DND-41 (cell line): ENCODE results near the gene PHLPP1.

Experiments
- ATAC-seq: fragments of 200-7000 bp; cut with Tn5 transposase; 3 replicates; pipeline ENCODE4 v1.9.1; 2021; ENCODE audit warnings: low read depth; ENCODE audit not compliant: insufficient read depth
- DNase-seq: peaks from one replicate; pipeline ENCODE4 v3.0.0-alpha.2; 2020
- H2AFZ ChIP-seq: 2 replicates; pipeline ENCODE4 v1.6.0; 2012; ENCODE audit warnings: low read depth, low read length
- H3K27ac ChIP-seq: 2 replicates; pipeline ENCODE4 v1.5.1; 2012; ENCODE audit warnings: low read length, inconsistent platforms
- H3K27me3 ChIP-seq: fragments of 200-600 bp; sonication (generic); 2 replicates; pipeline ENCODE4 v1.6.0; 2012; ENCODE audit warnings: low read length, mild to moderate bottlenecking, inconsistent platforms; ENCODE audit not compliant: insufficient read depth, poor library complexity
- H3K36me3 ChIP-seq: 2 replicates; pipeline ENCODE4 v1.5.1; 2012; ENCODE audit warnings: low read length, inconsistent platforms; ENCODE audit not compliant: insufficient read depth
- H3K4me1 ChIP-seq: 2 replicates; pipeline ENCODE4 v1.5.1; 2012; ENCODE audit warnings: mild to moderate bottlenecking, low read length; ENCODE audit not compliant: insufficient read depth
- H3K4me2 ChIP-seq: 2 replicates; pipeline ENCODE4 v1.6.0; 2012; ENCODE audit warnings: mild to moderate bottlenecking, moderate library complexity, low read length, inconsistent platforms; ENCODE audit not compliant: insufficient read depth
- H3K4me3 ChIP-seq, 2 experiments: fragments of 200-600 bp in 1 of 2; shearing (Covaris generic) in 1 of 2; 2 replicates each; pipeline ENCODE4 v1.5.1; 2012 to 2016; ENCODE audit warnings: inconsistent platforms in 2 of 2, low read length in 2 of 2, mild to moderate bottlenecking in 2 of 2, low read depth in 1 of 2, moderate library complexity in 1 of 2
- H3K79me2 ChIP-seq: 2 replicates; pipeline ENCODE4 v1.6.0; 2012; ENCODE audit warnings: low read length, inconsistent platforms; ENCODE audit not compliant: insufficient read depth
- H3K9ac ChIP-seq: 2 replicates; pipeline ENCODE4 v1.6.0; 2012; ENCODE audit warnings: low read depth, mild to moderate bottlenecking, inconsistent platforms, low read length, moderate library complexity
- H3K9me3 ChIP-seq: 2 replicates; pipeline ENCODE4 v1.5.1; 2012; ENCODE audit warnings: low read length, moderate library complexity, mild to moderate bottlenecking, inconsistent platforms; ENCODE audit not compliant: insufficient read depth, severe bottlenecking
- H4K20me1 ChIP-seq: 2 replicates; pipeline ENCODE4 v1.6.0; 2012; ENCODE audit warnings: low read length; ENCODE audit not compliant: insufficient read depth
- CTCF ChIP-seq: IDR thresholded peaks from 2 replicates; pipeline ENCODE4 v1.5.1; 2012; ENCODE audit warnings: borderline replicate concordance, low read length, moderate library complexity, mild to moderate bottlenecking; ENCODE audit not compliant: poor library complexity, severe bottlenecking; ENCODE audit errors: extremely low read depth
- EZH2 ChIP-seq: IDR thresholded peaks from 3 replicates; pipeline ENCODE4 v1.6.1; 2012; ENCODE audit warnings: borderline replicate concordance, low read depth, mild to moderate bottlenecking, moderate library complexity, low read length, inconsistent platforms; ENCODE audit not compliant: severe bottlenecking

PHLPP1 gene

GRCh38 chr18:62755454-62755853 lies 40.1 kb downstream of the PHLPP1 start:
- Histone ChIP-seq H3K9ac (no peak overlapping the region), H3K9me3 (no peaks in the 10 kb centered on the region), H4K20me1 (no peaks in the 10 kb centered on the region), H3K27me3 (no peaks in the 10 kb centered on the region), H3K4me2 (no peak overlapping the region), H3K27ac (no peak overlapping the region), H2AFZ (no peak overlapping the region), H3K79me2 (peaks cover 6% of the 10 kb centered on the region; the same call in 1 of the 2 replicates), H3K36me3 (no peaks in the 10 kb centered on the region), H3K4me1 (peaks cover 15% of the 10 kb centered on the region), H3K4me3 (no peak overlapping the region)
- TF ChIP-seq CTCF (no peak), EZH2 (no peak)
- no peak for DNase-seq
- no peak for ATAC-seq

- peaks cover 4% of the 10 kb centered on the region; the same call in 1 of the 2 replicates for H3K79me2 ChIP-seq
- peaks cover 12% of the 10 kb centered on the region for H3K4me1 ChIP-seq
- DNase-seq (no peak), ATAC-seq (no peak)
- H4K20me1 ChIP-seq = no peaks in the 10 kb centered on the region
- no peak overlapping the region for H3K27ac ChIP-seq
- no peak overlapping the region for H2AFZ ChIP-seq
- H3K9ac ChIP-seq = no peak overlapping the region
- H3K27me3 ChIP-seq = no peaks in the 10 kb centered on the region
- no peak overlapping the region for H3K4me2 ChIP-seq
- no peak for TF ChIP-seq CTCF
- TF ChIP-seq EZH2 = no peak
- H3K9me3 ChIP-seq = no peaks in the 10 kb centered on the region
- no peak overlapping the region for H3K4me3 ChIP-seq
- H3K36me3 ChIP-seq = no peaks in the 10 kb centered on the region
Observed at GRCh38 chr18:62755946-62756345, 40.6 kb downstream of the PHLPP1 start.

- Histone ChIP-seq H3K9me3 (no peaks in the 10 kb centered on the region), H3K79me2 (no peaks in the 10 kb centered on the region)
Observed at GRCh38 chr18:62757399-62758010, 42.2 kb downstream of the PHLPP1 start.

GRCh38 chr18:62758591-62758990 lies 43.2 kb downstream of the PHLPP1 start:
- no peak for TF ChIP-seq EZH2
- TF ChIP-seq CTCF = no peak
- Histone ChIP-seq H3K9ac (no peak overlapping the region), H3K4me1 (no peaks in the 10 kb centered on the region), H3K36me3 (no peaks in the 10 kb centered on the region), H2AFZ (no peak overlapping the region), H3K79me2 (no peaks in the 10 kb centered on the region), H3K4me2 (no peak overlapping the region), H4K20me1 (no peaks in the 10 kb centered on the region), H3K9me3 (no peaks in the 10 kb centered on the region), H3K27ac (no peak overlapping the region), H3K27me3 (no peaks in the 10 kb centered on the region), H3K4me3 (no peak overlapping the region)
- DNase-seq = no peak
- ATAC-seq = no peak

More at GRCh38 chr18:62757399-62758010, 42.2 kb downstream of the PHLPP1 start:
- H3K4me2 ChIP-seq = no peak overlapping the region
- no peak overlapping the region for H3K27ac ChIP-seq
- H3K27me3 ChIP-seq = no peaks in the 10 kb centered on the region
- no peak overlapping the region for H3K4me3 ChIP-seq
- H2AFZ ChIP-seq = no peak overlapping the region
- ATAC-seq = no peak
- H4K20me1 ChIP-seq = no peaks in the 10 kb centered on the region
- no peak for TF ChIP-seq EZH2
- H3K9ac ChIP-seq = no peak overlapping the region
- no peaks in the 10 kb centered on the region for H3K36me3 ChIP-seq
- DNase-seq = no peak
- H3K4me1 ChIP-seq = no peaks in the 10 kb centered on the region
